HepG2 (cell line): ENCODE results near the gene RLF. TPM values are rescaled to one million over a fixed set of nuclear protein-coding genes. Genes with fewer than 3 reads are reported as not detected.

Experiments used
- ATAC-seq: fragments of 200-7000 bp; cut with Tn5 transposase; 3 replicates; pipeline ENCODE4 v1.9.1; 2020; ENCODE audit warnings: mild to moderate bottlenecking, moderate library complexity
- BruUV-seq: library from RNA; stranded (reverse); fragments of 400-500 nt; replicated peaks from 2 replicates; lab custom pipeline; 2021; lab: Mats Ljungman, UMichigan
- CTCF ChIA-PET: fragments of 300-600 bp; formaldehyde crosslinking; extraction: SDS; loops from one replicate; lab custom pipeline; 2021; ENCODE audit warnings: low total read pairs, inconsistent platforms, low intra/inter-chr PET ratio; lab: Yijun Ruan, JAX
- POLR2A ChIA-PET: fragments of 350-600 bp; sonication (Branson Sonifier 250); formaldehyde crosslinking; loops from one replicate; lab custom pipeline; 2020; ENCODE audit warnings: antibody characterized with exemption, inconsistent platforms; lab: Yijun Ruan, JAX
- DNase-seq: peaks from one replicate; pipeline ENCODE4 v3.0.0-alpha.2; 2015; ENCODE audit warnings: low spot score
- FAIRE-seq: peaks from 3 replicates; lab custom pipeline; 2011; peaks lifted over from hg19 to GRCh38; lab: Jason Lieb, UNC
- H2AFZ ChIP-seq: one replicate; pipeline ENCODE4 v1.6.1; 2011; ENCODE audit warnings: low read length, inconsistent platforms
- H3K27ac ChIP-seq: fragments of 300-600 bp; 3 replicates; pipeline ENCODE4 v1.8.0; 2011; ENCODE audit warnings: mixed run types, mild to moderate bottlenecking, mixed read lengths, low read length, inconsistent platforms; ENCODE audit not compliant: insufficient read depth; ENCODE audit errors: extremely low read length
- H3K27me3 ChIP-seq, 2 experiments: fragments of 200-600 bp in 1 of 2; 2 replicates in 1 of 2; 3 replicates in 1 of 2; pipeline versions ENCODE4 v1.6.0 to v1.8.0; 2011; ENCODE audit warnings: low read length in 2 of 2, mild to moderate bottlenecking in 2 of 2, moderate library complexity in 2 of 2, inconsistent platforms in 1 of 2; ENCODE audit not compliant: insufficient read depth in 2 of 2, control insufficient read depth in 1 of 2
- H3K36me3 ChIP-seq, 2 experiments: fragments of 200-600 bp in 1 of 2; replicated peaks in 1 of 2; 2 replicates in 1 of 2; 3 replicates in 1 of 2; pipeline versions ENCODE4 v1.5.1 to v1.8.0; 2011; ENCODE audit warnings: low read length in 2 of 2, inconsistent platforms in 1 of 2; ENCODE audit not compliant: insufficient read depth in 2 of 2, control insufficient read depth in 1 of 2
- H3K4me1 ChIP-seq: 2 replicates; pipeline ENCODE4 v1.5.1; 2012; ENCODE audit warnings: low read length, inconsistent platforms; ENCODE audit not compliant: insufficient read depth
- H3K4me2 ChIP-seq: 2 replicates; pipeline ENCODE4 v1.6.0; 2011; ENCODE audit warnings: low read depth, low read length, inconsistent platforms
- H3K4me3 ChIP-seq, 3 experiments: fragments of 200-600 bp in 1 of 3; sonication (generic), shearing (Covaris generic) in 1 of 3; replicated peaks in 1 of 3; 2 replicates each; pipeline ENCODE4 v1.5.1; 2011 to 2016; ENCODE audit warnings: low read length in 3 of 3, inconsistent platforms in 2 of 3, low read depth in 2 of 3, mild to moderate bottlenecking in 2 of 3, control low read depth in 1 of 3, mixed read lengths in 1 of 3; ENCODE audit not compliant: insufficient read depth in 1 of 3
- H3K79me2 ChIP-seq: one replicate; pipeline ENCODE4 v1.6.1; 2011; ENCODE audit warnings: low read length, inconsistent platforms; ENCODE audit not compliant: insufficient read depth
- H3K9ac ChIP-seq: 2 replicates; pipeline ENCODE4 v1.6.0; 2011; ENCODE audit warnings: mild to moderate bottlenecking, low read depth, low read length, inconsistent platforms; ENCODE audit not compliant: insufficient read depth
- H3K9me3 ChIP-seq: 2 replicates; pipeline ENCODE4 v1.5.1; 2012; ENCODE audit warnings: mild to moderate bottlenecking, low read length
- H4K20me1 ChIP-seq: 2 replicates; pipeline ENCODE4 v1.6.0; 2011; ENCODE audit warnings: inconsistent platforms, mild to moderate bottlenecking, low read length, moderate library complexity; ENCODE audit not compliant: insufficient read depth
- ARID2 ChIP-seq: sonication (generic); formaldehyde crosslinking; IDR thresholded peaks from 2 replicates; pipeline ENCODE4 v1.8.1; 2022; ENCODE audit warnings: mild to moderate bottlenecking, missing genetic modification reagents, borderline replicate concordance
- ATM ChIP-seq: fragments of 450-650 bp; IDR thresholded peaks from 2 replicates; pipeline ENCODE4 v1.7.1; 2017; ENCODE audit warnings: mild to moderate bottlenecking, borderline replicate concordance
- BHLHE40 ChIP-seq: IDR thresholded peaks from 2 replicates; pipeline ENCODE4 v1.6.1; 2011; ENCODE audit warnings: low read length, improper control_type of control experiment
- CENPBD1 ChIP-seq: sonication (generic); formaldehyde crosslinking; IDR thresholded peaks from 2 replicates; pipeline ENCODE4 v1.8.0; 2022; ENCODE audit warnings: missing genetic modification reagents, low read depth, mild to moderate bottlenecking, borderline replicate concordance
- FOSL2 ChIP-seq: sonication (generic); formaldehyde crosslinking; IDR thresholded peaks from 2 replicates; pipeline ENCODE4 v1.4.0; 2020; ENCODE audit warnings: missing genetic modification reagents
- MNT ChIP-seq: fragments of 450-650 bp; IDR thresholded peaks from 2 replicates; pipeline ENCODE4 v1.6.1; 2016
- NBN ChIP-seq: fragments of 450-650 bp; conservative IDR thresholded peaks from 2 replicates; pipeline ENCODE4 v1.6.1; 2017
- RELA ChIP-seq: sonication (generic); formaldehyde crosslinking; IDR thresholded peaks from 2 replicates; pipeline ENCODE4 v1.4.0; 2020; ENCODE audit warnings: missing genetic modification reagents
- SRSF4 ChIP-seq: fragments of 200-400 bp; formaldehyde crosslinking; IDR thresholded peaks from one replicate; pipeline ENCODE4 v1.6.1; 2018; ENCODE audit warnings: mild to moderate bottlenecking, low read depth, low read length, moderate library complexity; ENCODE audit not compliant: poor library complexity, severe bottlenecking
- YEATS4 ChIP-seq: sonication (generic); formaldehyde crosslinking; IDR thresholded peaks from 2 replicates; pipeline ENCODE4 v1.4.0; 2020; ENCODE audit warnings: missing genetic modification reagents, borderline replicate concordance
- ZFP91 ChIP-seq: sonication (generic); formaldehyde crosslinking; IDR thresholded peaks from 2 replicates; pipeline ENCODE4 v1.9.0; 2022; ENCODE audit warnings: missing genetic modification reagents, mild to moderate bottlenecking, borderline replicate concordance
- ZNF446 ChIP-seq: sonication (generic); formaldehyde crosslinking; IDR thresholded peaks from 2 replicates; pipeline ENCODE4 v1.5.0; 2020; ENCODE audit warnings: mild to moderate bottlenecking, missing genetic modification reagents
- WGBS: methylation state at CpG from one replicate; pipeline ENCODE4 v1.1.6; 2017; ENCODE audit warnings: low lambda C conversion rate; 5-methylcytosine and 5-hydroxymethylcytosine counted together
- in situ Hi-C: cut with HindIII; loops from 2 replicates; pipeline ENCODE4 v1.10.0; 2017; ENCODE audit warnings: low pct_unique_long_range_greater_than_20kb; ENCODE audit not compliant: extremely low pct_ligation_motif_present
- intact Hi-C: fragments of 100-400 bp; cut with micrococcal nuclease; formaldehyde crosslinking; loops from one replicate; pipeline ENCODE4 v1.10.0; 2022; ENCODE audit not compliant: unreplicated experiment
- polyA plus RNA-seq, 8 experiments: library from polyadenylated mRNA; depleted of rRNA in 3 of 8; stranded (reverse) in 7 of 8; unstranded in 1 of 8; fragments of >200 nt; fragmentation: Illumina TruSeq in 4 of 8; extraction: Trizol in 4 of 8; gene quantifications; 2 replicates each; pipeline versions ENCODE4 v1.2.1 to v1.2.3, GENCODE V29; 2011 to 2016; ENCODE audit warnings: low read depth in 4 of 8, missing spikeins in 1 of 8, mixed read lengths in 1 of 8; ENCODE audit not compliant: insufficient read depth in 1 of 8
- total RNA-seq, 5 experiments: library from RNA; depleted of rRNA; stranded (reverse); fragments of >200 nt; fragmentation: Illumina TruSeq; extraction: Trizol; gene quantifications; 2 replicates each; pipeline ENCODE4 v1.2.3, GENCODE V29; 2016; ENCODE audit warnings: low read depth in 1 of 5

The RLF gene
- total and polyA plus RNA-seq, 2 of the 13 experiments (the other 11 are each of a cell fraction or from before 2014, with no cell fraction given): 9.0 to 15.7 TPM

DNA sequence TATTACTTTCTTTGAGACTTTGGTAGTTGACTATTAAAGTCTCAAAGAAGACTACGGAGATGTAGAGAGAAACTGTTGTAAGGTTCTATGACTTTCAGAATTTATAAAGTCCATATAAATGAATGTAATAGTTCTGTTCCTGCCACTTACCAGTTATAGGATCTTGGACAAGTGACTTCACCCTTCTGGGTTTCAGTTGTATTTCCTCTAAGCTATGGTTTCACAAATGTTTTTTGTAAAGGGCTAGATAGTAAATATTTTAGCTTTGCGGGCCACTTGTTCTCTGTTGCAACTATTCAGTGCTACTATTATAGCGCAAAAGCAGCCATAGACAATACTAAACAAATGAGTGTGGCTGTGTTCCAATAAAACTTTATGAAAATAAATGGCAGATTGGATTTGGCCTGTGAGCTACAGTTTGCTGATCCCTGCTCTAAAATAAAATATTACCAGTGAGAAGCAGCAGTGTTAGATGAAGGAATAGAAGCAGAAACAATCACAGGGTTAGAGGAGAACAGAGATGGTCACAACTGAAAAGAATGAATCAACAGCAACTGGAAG, 111.5 kb downstream of the RLF start (continued):
- no peak for TF ChIP-seq ZFP91

GRCh38 chr1:40273547-40274166, 112.5 kb downstream of the RLF start:
- Histone ChIP-seq H3K36me3 (peaks cover 7 to 51% of the 10 kb centered on the region in 2 experiments; a peak in 4 of 5 replicates), H3K27me3 (no peaks in the 10 kb centered on the region), H3K79me2 (no peaks in the 10 kb centered on the region), H3K9me3 (no peaks in the 10 kb centered on the region), H3K9ac (no peak overlapping the region), H3K4me2 (no peak overlapping the region), H3K27ac (no peak overlapping the region), H3K4me1 (no peaks in the 10 kb centered on the region)
- WGBS: 93% methylated on average over 4 of the region's 4 CpGs
- FAIRE-seq: no peak
- no peak for ATAC-seq
- ChIA-PET POLR2A (interaction anchor here (1.0 kb wide), 1 partner anchor 40 kb away, joined by 3 read pairs; no protein-coding TSS in a partner anchor), CTCF (no interaction called here)
- intact Hi-C loops (no loop called here), in situ Hi-C loops (no loop called here)
- no peak for DNase-seq
- TF ChIP-seq NBN (no peak), YEATS4 (CRISPR knock-in tag) (no peak), SRSF4 (no peak), CENPBD1 (CRISPR knock-in tag) (no peak), ZNF446 (CRISPR knock-in tag) (no peak), BHLHE40 (no peak), FOSL2 (no peak), ARID2 (CRISPR knock-in tag) (no peak), RELA (no peak), MNT (no peak), ATM (no peak)
- TF ChIP-seq, all 625 proteins: peak for 0
- H2AFZ ChIP-seq: no peak overlapping the region
- no peaks in the 10 kb centered on the region for H4K20me1 ChIP-seq
- H3K4me3 ChIP-seq: no peak overlapping the region
- BruUV-seq: no TSS peak
